GOT3 (cell line): ENCODE measurements around the gene SLIT3.

Experiments
- DNase-seq: peaks from one replicate; lab custom pipeline; 2025; ENCODE audit warnings: mixed read lengths; lab: John Stamatoyannopoulos, UW

The SLIT3 gene

GRCh38 chr5:168929656-168930055 lies 371.3 kb downstream of the SLIT3 start:
- DNase-seq = no peak

GRCh38 chr5:168925160-168925559 lies 375.8 kb downstream of the SLIT3 start:
- no peak for DNase-seq

DNA sequence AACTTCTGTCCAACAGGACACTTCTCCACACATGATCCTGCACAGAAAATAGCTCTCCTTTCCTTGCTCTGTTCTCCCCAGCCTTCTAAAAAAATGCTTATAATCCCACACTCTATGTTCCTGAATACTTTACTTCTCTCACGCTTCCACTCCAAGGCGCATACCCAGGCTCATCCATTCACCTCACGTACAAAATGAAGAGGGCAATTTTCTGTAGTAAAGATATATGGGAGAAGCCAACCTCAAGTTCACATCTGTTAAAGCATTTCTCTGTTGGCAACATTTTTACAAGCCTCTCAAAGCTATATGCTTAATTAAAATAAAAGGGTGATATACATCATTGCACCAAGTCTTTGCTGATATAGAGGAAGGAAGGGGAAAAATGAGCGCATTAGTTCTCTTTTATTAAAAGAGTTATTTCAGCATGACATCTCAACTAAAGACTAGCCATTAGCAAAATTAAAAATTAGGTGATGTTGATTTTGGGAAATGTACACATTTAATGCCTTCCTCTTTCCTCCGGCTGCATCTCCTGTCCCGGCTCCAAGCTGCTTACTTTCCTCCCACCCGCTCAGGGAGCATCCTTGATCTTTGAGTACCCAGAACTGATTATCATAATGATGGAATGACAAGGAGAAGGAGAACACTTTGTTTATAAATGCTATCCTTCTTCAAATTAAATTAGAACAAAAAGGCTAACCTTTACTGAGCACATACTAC lies 379.6 kb downstream of the SLIT3 start:
- no peak for DNase-seq

DNA sequence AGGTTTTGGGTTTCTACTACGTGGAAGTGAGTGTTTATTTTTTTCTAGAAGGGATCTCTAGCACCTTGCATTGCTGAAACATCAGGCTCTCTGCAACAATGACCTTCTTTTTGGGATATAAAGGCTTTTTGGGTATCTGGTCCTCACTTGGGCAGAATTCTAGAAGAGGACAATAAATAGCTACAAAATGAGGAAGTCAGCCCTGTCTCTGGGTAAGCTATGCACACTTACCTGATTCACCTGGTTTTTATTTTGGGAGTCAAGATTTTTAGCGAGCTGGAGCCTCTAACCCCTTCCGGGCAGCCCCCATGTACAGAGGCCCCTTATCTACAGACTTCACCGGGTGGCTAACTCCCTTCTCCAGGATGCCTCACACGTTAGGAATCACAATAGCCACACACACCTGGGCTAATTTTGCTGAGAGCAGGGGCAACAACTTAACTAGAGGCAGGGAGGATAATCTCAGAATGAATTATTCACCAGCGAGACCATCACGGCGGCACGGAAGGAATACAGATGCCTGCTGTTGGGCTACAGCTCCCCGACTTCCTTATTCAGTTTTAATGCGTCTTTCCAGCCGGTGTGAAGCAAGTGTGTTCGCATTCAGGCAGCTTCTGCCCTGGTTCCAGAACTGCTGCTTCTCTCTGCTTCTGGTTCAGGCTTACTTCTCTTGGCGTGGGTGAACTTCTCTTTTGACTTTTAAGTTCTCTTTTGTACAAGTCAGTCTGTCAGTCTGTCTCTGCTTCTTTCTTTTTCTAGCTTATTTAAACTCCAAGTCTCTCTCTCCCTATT lies 380.7 kb downstream of the SLIT3 start:
- no peak for DNase-seq

GRCh38 chr5:168917947-168918600 lies 382.9 kb downstream of the SLIT3 start:
- no peak for DNase-seq

DNA sequence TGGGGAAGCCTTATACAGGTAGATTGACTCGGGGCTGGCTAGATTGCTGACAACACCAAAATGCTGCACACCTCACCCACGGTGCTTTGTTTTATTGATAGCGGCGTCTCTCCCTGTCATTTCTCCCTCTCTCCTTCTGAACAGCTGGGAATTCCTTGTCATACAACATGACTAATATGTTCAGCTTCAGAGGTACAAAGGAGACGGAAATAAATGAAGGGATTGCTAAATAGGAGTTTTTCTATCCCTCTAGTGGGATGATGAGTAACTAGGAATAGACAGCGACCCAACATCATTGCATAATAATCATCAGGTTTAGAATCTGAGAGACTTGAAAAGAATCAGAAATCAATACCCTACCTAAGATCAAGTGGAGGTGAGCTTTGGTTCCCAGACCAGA lies 384.1 kb downstream of the SLIT3 start:
- DNase-seq = no peak

GRCh38 chr5:168916266-168916665 lies 384.7 kb downstream of the SLIT3 start:
- DNase-seq = no peak

- no peak for DNase-seq
These were observed 386.4 kb downstream of the SLIT3 start for GRCh38 chr5:168914491-168914890.

GRCh38 chr5:168910874-168911273 lies 390.1 kb downstream of the SLIT3 start:
- DNase-seq = no peak

- no peak for DNase-seq
These were observed 392.7 kb downstream of the SLIT3 start for GRCh38 chr5:168908207-168908606.

GRCh38 chr5:168903061-168903460 lies 397.9 kb downstream of the SLIT3 start:
- no peak for DNase-seq

DNA sequence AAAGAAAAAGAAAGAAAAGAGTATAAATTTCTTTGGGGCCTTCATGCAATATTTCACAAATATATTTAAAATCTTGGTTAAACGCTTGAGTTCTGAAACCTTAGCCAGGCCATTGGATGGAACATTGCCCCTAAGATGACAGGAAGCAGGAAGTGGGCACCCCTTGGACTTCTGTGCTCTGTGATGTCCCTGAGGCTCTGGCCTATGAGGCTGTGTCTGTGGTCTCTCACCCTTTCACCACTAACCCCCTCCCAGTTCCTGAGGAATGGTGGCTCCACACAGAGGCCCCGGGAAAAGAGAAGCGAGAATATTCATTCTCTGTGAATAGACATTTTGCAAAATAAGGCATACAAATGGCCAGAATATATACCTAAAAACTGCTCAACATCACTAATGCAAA lies 401.3 kb downstream of the SLIT3 start:
- no peak for DNase-seq

GRCh38 chr5:168899264-168899663 lies 401.7 kb downstream of the SLIT3 start:
- DNase-seq = no peak

DNA sequence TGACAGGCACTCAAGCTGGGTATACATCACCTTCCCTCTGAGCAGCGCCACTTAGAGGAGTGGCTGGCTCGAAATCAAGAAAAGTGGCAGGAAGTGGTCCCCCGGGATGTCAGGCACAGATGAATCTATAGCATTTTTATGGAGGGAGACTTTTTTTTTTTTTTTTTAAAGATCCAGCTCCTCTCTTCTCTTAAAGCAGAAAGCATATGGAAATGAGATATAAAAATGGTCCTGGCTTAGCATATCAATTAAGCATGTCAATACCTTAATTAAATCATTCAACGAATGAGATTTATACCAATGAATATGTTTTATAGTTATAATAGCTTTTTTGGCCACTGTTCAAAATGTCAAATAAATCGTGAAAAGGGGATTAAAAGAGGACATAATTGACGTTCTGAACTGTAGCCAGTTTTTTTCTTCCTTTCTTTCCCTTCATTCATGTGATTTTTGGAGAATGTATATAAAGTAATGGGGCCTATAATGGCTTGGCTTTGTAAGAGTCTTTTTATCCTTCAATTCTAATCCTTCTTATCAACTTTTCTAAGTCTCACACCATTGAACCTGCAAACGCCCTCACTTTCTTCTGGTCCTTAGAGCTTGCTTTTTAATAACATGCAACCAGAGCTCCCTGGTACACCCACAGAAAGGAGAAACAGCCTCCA lies 402.6 kb downstream of the SLIT3 start:
- DNase-seq = no peak

DNA sequence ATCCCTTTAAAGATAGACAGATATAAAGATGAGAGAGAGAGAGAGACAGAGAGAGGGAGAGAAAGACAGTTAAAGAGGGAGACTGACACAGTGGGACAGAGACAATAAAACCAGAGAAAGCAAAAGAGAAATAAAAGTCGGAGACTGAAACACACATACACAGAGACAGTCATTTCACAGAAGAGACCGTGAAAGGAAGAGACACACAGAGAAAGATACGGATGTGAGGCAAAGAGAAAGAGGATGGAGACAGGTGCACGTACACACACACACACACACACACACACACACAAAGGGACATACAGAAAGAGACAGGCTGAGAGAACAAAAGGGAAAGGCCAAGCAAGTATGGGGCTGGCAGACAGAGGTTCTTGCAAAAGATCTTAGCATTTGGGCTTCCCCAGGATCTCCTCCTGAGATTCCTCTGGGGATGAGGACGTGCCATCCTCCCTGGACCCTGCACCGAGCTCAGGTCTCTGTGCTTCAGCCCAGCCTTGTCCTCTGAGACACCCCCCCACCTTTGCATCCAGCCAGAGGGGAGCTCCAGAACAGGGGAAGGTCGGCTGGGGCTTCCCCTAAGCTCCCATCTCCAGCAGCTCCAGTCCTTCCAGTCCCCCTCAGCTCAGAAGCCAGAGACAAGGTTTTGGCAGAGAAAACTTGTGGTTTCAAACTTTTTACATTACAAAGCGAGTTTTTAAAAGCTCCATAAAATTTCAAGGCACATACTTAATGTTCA lies 403.4 kb downstream of the SLIT3 start:
- no peak for DNase-seq

DNA sequence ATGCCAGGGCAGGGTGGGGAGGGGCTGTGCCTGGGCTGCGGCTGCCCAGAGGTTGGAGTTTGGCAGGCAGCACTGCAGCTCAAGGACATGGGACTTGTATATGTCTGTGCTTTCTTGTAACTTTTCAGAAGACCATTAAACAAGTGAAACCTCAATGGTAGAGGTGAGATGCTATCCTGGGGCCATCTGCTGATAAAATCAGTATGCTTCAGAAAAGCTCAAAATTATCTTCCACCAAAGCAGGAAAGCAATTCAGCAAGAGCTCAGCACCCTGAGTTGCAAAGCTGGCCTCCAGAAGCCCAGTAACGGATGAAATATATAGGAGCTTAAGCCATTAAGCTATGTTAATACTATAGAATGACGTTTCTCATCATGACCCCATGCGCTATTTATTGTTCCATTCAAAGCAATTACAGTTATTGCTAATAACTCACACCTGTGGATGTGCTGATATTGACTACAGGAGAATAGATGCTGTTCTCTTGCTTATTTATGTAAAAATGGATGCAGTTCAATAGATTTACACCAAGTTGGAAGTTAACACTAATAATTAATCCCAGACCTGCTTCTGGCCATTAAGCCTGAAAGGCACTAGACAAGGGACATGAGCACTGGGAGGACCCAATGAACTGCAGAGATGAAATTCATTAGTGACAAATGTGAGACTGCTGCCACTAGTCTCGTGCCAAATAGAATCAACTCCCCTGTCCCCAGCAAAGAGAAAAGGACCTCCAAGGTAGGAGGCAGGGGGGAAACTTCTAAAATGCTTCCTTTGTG lies 405.5 kb downstream of the SLIT3 start:
- no peak for DNase-seq

DNA sequence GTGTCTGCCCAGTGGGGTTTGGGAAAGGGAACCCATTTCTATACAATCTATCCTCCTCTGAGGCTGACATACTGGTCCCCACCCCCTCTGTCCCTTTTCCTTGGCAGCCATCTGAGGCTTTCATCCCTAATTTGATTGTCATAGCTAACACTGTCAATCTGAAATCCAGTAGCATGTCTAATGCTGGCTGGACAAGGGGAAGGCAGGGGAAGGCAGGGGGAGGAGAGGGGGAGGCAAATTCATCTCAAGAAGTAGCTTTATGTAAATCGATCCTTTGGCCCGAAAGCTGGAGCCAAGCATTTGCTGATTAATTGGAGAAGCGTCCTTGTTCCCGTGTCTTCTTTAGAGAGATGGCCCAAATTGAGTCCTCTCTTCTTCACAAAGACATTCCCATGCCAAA lies 407.7 kb downstream of the SLIT3 start:
- DNase-seq = no peak

DNA sequence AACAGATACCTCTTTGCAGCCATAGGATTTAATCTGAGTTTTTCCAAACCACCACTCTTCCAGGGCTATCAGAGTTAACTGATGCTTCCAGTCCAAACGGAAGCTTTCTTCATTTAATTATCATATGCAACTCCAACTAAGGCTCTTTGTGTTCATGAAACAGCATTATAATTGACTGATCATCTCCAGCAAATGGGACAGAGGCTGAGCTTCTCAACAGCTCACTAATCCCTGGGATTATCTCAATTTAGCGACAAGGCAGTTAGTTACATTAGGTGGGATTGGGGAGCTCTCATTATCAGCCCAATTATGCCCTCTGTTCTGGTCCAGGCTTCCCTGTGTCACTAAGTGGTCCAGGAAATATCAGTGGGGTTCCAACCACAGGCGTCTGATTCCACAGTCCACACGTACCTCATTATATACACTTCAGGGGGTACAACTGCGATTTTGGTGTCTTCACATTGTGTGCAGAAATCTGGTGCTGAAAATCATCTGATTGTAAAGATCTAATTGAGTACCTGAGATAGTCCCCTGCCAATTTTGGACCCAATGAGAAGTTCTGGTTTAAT lies 408.2 kb downstream of the SLIT3 start:
- no peak for DNase-seq

DNA sequence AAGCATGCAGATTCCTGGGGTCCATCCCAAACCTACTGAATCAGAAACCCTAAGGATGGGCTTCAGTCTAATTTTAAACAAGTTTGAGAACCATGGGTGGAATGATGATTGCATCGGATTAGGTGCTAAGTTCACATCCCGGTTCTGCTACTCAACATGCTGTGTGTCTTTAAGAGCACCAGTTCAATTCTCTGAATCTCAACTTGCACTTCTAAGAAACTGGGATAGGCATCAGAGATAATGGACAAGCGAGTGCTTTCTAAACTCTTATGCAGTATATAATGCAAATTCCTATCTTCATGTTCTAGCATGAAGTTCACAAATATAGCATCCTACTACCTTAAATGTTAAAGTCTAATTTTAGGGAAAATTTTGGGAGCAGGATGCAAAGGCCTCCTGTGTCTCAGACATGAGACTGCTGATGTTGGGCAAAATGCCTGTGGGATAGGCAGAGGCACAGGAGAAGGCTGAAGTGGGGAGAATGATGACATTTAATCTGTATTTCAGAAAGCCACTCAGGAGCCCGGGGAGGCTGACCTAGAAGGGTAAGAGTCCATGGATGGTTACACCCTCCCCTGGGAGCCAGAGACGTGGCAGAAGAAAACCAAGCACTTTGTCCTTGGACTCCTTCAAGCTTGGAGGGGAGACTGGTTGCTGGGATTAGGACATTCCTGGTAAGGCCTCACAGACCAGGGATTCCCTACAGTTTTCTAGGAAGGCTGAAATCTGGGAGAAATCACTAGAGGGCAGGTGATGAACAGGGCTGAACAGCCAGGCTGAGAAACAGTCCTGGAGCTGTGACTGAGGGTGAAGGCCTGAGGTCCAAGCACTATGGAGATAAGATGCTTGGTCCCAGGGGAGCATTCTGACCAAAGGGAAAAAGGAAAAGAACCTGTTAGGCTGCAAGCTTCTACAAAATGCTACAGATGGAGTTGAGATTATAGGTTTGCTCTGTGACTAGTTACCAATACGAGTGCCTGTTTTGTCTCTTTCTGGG lies 409.8 kb downstream of the SLIT3 start:
- DNase-seq = no peak
